ENCODE results near the gene PDE1C.

- TF ChIP-seq CTCF (conservative IDR thresholded peaks at IDR 0.05) (no peak), ZFX (IDR thresholded peaks at IDR 0.05) (no peak)
These were observed 46.2 kb upstream of the PDE1C start for GRCh38 chr7:32116436-32116835.
